ENCODE results near the gene GLIS1.

GLIS1 gene

DNA sequence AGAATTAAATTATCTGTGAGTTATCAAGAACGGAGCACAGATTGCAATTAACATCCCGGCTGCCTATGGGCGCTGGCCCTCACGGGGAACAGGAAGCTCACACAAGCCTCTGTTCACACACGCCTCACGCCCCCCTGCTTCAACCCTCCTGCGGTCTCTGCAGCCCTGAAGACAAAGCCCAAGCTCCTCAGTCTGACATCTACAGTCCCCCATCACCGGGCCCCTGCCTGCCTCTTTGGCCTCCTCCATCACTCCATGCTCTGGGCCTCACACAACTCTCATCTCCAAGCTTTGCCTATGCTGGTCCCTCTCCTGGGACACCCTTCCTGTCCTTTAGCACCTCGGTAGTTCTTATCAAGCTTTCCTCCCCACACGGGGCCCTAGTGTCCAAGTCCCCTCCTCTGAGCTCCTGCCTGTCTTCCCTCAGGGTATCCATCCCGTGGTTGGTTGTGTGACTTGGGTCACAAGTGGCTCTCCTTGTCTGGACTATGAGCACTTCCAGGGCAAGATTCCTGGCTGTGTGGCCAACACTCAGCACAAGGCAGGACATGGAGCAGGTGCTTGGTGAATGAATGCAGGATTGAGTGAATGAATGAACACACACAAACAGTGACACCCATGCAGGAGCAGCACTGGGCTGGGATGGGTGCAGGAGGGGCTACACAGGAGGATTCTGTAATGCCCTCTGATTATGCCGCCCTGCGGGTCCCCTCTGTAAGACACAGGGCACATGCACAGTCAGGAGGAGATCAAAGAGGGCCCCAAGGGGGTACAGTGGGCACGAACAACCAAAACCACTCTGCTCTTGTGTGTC, 163.6 kb downstream of the GLIS1 start:
- DNase-seq, result no peak

DNA sequence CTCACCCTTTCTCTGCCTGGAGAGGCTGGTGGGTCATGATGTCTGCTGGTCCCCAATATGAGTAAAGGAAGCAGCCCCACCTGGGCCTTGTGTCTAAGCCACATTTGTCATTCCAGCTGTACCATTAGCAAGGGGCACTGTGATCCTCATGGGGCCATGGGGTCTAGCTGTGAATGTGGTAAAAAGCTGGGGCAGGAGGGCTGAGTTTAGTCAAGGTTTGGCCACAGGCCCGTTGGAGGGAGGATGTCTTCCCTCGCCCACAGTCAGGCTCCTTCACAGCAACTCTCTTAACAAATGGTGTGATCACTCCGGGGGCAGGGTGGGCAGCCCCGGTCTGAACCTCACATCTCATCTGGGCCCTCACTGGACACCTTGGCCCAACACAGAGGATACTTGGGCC, 164.3 kb downstream of the GLIS1 start:
- DNase-seq, result no peak

DNA sequence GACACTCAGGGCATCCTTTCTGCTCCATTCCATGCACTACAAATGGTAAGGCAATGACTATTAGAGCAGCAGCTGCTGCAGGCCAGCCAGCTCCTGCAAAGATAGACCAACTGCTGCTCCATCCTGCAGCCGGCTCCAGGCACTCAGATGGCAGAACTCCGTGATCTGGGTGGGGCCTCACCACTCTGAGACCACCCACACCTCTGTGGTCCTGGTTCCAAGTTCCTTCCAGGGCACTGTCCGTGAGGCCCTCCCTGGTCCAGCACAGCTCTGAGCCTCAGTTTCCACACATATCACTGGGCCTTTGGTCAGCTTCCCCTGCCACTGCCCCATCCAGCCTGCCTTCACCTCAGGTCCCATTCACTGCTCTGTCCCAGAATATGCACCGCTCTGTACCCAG, 165.0 kb downstream of the GLIS1 start:
- DNase-seq, result no peak

DNA sequence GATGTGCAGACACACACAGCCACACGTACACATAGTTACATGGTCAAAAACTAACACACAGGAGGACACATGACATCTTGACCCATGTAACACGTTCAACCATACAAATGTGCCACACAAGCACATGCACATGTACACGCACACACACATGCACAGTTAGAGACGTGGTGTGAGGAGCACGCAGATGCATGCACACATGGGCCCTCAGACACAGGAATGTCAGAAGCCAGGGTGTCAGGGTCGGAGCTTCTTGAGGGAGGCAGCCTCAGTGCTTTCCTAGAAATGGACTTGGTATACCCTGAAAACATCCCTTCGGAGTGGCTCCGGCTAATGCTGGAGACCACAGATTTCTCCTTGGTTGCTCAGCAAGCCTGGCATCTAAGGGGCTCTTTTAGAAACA, 165.4 kb downstream of the GLIS1 start:
- no peak for DNase-seq

DNA sequence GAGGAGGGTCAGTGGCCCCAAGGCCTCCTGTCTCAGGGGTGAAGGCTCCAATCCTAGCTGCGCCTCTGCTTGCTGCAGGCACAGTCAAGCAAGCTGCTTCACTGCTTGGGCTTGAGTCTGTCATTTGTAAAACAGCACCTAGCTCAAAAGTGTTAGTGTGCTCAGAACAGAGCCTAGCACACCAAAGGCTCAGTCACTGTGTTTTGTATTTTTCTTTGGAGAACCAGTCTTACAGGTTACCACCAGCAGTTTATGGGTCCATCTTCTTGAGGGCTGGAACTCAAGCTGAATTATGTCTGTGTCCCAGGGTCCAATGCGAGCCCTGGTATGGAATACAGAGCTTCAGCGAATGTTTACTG, 166.2 kb downstream of the GLIS1 start:
- no peak for DNase-seq

DNA sequence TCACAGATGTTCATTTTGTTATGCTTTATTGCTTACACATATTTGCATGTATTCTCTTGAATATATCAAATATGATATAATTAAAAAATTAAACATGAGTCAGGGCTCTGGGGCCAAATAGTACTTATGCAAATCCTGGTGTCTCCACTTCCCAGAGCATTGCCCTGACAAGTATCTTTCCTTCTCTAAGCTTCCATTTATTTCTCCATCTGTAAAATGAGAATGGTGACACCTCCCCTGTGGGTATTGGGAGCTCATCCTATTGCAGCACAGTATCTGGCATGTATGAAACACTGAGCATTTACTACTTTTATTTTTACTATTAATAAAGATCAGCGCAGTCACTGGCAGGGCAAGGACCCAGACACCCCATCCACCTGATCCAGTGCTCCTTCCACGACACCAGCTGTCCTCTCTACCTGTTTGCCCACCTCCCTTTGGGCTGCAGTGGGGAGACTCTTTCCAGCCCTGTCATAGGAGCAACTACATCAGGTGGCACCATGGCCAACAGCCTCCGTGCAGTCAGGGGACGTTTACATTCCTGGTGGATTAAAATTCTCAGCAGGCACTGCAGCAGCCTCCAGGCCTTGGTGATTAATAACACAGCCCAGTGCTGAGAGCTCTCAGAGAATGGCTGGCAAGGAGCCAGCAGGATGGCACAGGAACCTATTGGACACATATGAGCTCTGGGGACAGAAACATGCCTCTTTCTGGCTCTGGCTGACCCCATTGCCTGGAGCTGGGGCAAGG, 166.7 kb downstream of the GLIS1 start:
- peak; percentile 66 for DNase-seq

DNA sequence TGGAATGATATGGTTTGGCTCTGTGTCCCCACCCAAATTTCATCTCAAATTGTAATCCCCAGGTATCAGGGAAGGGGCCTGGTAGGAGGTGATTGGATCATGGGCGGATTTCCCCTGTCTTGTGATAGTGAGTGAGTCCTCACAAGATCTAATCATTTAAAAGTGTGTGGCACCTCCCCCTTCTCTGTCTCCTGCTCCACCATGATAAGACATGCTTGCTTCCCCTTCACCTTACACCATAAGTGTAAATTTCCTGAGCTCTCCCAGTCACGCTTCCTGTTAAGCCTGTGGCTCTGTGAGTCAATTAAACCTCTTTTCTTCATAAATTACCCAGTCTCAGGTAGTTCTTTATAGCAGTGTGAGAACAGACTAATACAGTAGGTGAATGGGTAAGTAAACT, 170.4 kb downstream of the GLIS1 start:
- DNase-seq, result no peak

DNA sequence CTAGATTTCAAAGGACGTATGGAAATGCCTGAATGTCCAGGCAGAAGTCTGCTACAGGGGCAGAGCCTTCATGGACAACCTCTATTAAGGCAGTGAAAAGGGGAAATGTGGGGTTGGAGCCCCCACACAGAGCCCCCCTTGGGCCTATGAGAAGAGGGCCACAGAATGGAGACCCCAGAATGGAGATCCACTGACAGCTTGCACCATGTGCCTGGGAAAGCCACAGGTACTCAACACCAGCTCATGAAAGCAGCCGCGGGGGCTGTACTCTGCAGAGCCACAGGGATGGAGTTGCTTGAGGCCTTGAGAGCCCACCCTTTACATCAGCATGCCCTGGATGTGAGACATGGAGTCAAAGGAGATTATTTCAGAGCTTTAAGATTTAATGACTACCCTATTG, 171.1 kb downstream of the GLIS1 start:
- DNase-seq, result no peak

DNA sequence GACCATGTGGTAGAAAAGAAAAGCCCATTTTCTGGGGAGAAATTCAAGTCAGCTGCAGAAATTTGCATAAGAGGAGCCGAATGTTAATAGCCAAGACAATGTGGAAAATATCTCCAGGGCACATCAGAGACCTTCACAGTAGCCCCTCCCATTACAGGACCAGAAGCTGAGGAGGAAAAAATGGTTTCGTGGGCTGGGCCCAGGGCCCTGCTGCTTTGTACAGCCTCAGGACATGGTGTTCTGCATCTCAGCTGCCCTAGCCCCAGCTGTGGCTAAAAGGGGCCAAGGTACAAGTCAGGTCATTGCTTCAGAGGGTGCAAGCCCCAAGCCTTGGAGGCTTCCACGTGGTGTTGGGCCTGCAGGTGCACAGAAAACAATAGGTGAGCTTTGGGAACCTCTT, 171.5 kb downstream of the GLIS1 start:
- DNase-seq, result no peak

DNA sequence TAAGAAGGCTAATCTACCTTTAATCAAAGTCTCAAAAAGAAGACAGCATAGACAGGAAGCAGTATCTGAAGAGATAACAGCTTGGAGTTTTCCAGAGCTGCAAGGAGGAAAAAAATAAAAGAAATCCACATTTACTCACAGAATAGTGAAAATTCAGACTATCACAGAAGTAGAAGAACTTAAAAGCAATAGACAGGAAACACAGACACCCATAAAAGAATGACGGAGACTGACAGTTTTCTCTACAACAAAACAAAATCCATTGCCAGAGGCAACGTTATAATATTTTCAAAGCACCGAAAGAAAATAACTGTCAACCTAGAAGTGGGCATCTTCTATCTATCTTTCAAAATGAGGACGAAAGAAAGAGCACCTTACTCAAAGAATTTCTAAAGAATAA, 175.4 kb downstream of the GLIS1 start:
- no peak for DNase-seq

DNA sequence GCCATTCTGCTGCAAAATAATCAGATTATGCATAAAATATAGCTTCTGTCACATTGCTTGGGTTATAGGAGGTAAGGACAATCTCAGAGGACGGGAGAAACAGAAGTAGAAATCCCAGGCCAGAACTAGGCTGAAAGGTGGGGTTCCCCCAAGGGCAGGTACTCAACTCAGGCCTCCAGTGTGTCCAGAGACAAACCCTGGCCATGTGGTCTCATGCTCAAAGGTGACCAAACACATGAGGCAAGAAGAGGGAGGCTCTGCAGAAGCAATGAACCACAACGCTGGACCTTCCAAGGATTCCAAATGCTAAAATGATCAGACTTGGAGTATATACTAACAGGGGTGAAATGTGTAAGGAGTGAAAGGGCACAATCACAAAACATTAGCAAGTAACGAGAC, 176.0 kb downstream of the GLIS1 start:
- DNase-seq, result no peak

DNA sequence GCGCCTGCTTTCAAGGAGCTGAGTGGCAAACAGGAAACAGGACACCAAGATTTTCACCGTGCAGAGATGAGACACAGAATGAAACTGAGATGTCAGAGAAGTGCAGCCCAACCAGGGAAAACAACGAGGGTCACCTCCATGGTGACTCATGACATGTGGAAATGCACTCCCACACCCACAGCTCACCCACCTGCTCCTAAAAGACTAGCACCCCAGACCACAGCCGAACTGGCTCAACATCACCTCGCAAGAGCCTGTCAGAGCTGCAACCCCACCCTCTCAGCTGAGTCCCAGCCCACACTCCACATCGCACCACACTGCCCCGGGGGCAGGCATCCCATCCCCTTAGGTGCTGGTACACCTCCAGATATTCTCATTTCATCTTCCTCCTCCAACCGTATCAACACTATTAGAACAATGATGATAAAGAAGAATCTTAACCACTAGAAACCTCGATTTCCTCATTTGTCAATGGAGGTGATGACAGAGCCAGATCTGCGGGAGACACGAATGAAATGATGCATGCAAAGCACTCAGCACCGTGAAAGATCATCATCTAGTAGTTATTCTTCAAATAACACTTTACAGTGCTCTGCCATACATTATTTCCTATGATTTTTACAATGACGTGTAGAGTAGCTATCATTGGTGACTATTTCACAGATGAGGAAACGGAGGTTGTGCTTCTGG, 176.5 kb downstream of the GLIS1 start:
- no peak for DNase-seq

DNA sequence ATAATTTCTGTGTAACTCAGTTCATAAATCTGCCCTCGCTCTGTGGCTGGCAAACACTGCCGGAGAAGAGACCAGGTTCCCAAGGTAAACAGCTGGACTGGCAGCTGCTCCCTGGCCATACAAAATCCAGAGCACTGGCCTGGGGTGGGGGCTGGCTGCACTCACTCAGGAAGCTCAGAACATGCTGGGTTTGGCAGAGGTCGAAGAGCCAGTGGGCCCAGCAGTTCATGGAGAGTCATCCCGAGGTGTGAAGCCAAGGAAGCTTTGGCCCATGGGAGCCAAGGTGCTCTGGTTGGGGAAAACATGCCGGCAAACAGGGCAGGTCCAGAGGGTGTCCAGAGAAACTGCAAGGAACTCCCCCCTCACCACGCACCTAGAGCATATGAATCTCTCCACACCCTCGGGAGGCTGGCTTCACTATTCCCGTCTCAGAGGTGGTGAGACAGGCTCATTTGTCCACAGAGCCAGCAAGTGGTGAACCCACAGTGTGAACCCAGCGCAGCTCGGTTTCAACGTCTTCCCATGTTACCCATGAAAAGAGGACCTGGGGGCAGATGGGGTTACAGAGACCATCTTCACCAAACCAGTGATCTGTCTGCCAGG, 177.4 kb downstream of the GLIS1 start:
- no peak for DNase-seq

DNA sequence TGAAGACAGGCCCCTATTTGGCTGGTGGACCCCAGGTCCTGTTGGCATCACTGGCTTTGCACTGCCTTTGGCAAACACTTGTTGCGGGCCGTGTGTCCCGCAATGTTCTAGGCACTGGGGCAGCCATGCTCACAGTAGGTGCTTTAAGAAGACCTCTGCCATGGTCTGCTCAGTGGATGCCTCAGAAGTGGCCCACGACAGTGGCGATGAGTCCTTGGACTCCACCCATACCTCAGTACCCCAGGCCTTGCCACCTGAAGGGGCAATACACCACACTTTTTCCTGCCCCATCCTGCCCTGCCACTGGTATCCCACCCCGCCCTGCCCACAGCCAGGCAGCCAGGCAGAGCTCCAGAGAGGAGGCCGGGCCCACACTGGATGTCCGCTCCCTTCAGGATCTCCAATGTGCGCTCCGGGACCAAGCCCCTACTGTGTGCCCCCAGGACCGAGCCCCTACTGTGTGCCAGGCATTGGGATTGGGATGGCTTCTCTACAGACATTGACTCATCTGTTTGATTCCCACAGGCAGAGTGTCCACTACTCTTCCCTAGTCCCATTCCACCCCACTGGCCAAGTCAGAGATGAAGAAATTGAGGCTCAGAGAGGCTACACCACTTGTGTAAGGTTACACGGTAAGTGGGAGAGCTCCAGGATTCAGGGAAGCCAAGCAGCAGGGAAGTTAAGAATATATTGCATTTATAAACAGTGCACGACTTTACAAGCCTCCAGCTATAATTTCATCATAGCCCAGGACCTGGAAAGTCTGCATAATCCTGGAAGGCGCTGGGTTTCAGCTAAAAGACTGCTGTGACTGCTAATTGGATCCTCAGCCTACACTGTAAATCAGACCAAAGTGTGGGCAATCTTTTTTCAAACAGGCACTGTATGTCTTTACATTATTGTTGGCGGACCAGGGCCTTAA, 178.1 kb downstream of the GLIS1 start:
- DNase-seq, result no peak

DNA sequence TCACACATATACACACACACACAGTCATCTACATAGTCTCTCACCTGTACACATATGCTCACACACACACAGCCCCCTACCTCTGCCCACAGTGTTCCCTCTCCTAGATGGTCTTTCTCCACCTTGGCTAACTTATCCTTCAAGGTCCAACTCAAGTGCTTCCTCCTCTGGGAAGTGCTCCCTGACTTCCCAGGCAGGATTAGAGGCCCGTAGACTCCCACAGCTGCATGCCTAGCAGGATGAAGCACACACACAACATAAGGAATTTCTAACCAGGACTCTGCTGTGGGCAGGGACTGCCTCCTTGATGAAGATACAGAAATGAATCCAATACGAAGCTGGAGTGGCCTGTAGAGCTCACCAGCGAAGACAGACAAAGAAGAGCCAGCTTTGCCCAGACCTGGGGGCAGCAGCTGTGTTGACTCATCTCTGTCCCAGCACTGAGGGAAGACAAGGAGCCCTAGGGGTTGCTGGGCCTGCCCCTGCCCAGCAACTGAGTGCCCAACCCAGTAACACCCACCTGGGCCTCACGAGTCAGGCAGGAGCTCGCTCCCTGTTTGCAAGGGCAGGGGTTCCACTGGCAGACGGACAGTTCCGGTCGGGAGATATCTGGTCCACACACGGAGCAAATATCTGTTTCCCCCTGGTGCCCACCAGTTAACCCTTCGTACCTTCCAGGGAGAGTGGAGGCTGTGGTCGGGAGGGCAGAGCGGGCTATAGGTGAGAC, 178.9 kb downstream of the GLIS1 start:
- DNase-seq, result no peak

DNA sequence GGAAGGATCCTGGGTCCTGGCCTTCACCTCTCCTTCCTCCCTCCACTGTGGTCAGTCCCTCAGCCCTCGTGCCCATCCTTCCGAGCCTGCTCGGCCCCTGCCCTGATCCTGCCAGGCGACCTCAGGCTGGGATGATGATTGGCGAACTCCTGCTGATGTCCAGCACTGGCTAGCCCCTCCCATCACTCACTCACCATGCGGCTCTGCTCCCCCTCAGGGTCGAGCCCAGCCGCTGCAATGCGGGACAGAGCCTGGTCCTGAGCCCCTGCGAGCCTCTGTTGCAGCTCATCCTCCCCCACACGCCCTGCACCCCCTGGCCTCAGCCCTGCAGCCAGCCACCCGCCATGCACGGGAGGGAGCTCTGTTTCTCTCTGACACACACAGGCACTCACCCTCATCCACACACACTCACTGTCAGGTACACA, 179.6 kb downstream of the GLIS1 start:
- no peak for DNase-seq

DNA sequence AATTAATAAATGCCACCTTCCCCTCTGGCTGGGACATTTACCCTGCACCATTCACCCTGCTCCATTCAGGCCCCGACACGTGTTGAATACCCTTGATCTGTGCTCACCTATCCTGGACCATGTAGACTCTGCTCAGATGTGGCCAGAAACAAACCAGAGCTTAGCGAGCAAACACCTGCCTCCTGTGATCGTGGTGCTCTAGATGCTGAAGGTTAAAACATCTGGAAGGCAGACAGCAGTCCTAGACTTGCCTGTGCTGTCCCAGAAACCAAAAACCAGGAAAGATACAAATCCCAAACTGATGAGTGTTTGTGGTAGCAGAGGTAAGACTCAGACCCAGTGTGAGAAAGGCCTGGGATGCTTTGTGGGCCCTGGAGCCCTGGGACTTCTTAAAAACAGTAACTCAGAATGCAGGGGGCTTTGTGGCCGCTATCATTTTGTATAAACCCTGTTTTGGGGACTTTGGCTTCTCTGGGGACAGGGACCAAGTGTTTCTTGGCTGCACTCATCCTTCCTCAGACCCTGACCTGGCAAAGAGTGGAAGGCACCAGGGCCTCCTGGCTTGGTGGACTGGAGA, 180.1 kb downstream of the GLIS1 start:
- no peak for DNase-seq

DNA sequence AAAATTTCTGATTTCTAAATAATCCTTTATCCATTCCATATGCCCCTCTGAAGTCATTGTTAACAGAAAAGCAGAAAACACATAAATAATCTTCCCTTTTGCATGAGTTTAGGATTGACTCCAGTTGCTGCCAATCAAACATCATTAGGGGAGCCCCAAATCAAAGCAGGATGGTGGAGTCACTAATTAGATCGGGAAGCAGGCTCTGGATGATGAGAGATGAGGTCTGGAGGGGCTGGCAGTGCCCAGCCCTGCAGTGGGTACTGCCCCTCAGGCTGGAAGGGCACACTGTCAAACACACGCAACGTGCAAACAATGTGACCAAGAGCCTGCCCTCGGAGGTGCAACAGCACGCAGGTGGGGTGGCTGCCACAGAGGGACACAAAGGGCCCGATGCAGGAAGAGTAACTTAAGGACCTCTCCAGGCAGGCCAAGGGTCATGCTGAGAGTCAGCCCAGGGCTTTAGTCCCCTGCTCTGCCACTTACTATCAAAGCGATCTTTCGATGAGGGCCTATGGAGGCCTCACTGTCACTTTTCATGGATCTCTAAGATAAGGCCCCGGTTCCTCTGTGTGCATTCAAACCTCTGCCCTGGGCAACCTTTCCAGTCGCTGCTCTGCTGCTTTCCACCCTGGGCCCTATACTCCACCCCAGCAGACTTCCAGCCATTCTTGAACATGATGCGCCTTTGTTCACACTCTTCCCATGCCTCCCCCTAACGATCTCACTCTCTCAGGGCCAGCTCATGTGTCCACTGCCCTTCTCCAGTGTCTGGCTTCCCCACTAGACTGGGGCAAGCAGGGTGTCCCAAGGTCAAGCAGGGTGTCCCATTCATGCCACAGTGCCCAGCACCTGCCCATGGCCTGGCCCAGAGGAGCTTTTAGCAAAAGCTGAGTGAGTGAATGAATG, 180.9 kb downstream of the GLIS1 start:
- DNase-seq, result no peak

DNA sequence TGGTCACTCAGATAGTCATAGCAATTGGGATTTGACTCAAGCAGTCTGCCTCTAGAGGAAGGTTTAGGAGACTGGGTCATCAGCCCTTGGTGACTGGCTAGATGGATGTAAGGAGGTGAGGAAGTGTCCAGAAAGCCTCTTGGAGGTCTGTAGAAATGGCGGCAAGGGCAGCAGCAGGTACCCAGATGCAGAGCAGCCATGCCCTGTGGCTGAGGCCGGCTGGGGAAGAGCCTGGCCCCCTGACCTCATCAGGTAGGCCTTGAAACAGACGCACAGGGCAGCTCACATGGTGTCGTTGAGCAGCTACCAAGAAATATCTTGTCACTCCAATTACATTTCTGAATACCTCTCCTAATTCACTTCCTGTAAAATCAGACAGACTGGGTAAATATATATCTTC, 181.6 kb downstream of the GLIS1 start:
- no peak for DNase-seq

DNA sequence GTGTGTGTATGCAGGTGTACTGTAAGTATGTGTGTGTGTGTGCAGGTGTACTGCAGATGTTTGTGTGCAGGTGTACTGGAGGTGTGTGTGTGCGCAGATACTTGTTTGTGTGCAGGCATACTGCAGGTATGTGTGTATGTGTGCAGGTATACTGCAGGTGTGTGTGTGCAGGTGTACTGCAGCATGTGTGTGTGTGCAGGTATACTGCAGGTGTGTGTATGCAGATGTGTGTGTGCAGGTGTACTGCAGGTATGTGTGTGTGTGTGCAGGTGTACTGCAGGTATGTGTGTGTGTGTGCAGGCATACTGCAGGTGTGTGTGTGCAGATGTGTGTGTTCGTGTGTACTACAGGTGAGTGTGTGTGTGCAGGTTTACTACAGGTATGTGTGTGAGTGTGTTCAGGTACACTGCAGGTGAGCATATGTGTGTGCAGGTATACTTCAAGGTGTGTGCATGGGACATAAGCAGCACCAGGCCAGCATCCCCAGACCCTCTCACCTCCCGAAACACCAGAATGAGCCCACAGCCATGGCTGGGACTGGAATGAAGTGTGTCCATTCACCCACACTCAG, 182.2 kb downstream of the GLIS1 start:
- DNase-seq, result no peak
